Kidney glomerular epithelial cell (primary cell): Measurements from ENCODE around the gene PRR9.
"Not testable (repeated sequence)": the region's sequence is repeated elsewhere in the genome, so short reads cannot be mapped to it uniquely, and the experiment has no call there.

Source experiments
- DNase-seq: peaks from one replicate; lab custom pipeline; 2025; lab: John Stamatoyannopoulos, UW

The PRR9 gene

DNA sequence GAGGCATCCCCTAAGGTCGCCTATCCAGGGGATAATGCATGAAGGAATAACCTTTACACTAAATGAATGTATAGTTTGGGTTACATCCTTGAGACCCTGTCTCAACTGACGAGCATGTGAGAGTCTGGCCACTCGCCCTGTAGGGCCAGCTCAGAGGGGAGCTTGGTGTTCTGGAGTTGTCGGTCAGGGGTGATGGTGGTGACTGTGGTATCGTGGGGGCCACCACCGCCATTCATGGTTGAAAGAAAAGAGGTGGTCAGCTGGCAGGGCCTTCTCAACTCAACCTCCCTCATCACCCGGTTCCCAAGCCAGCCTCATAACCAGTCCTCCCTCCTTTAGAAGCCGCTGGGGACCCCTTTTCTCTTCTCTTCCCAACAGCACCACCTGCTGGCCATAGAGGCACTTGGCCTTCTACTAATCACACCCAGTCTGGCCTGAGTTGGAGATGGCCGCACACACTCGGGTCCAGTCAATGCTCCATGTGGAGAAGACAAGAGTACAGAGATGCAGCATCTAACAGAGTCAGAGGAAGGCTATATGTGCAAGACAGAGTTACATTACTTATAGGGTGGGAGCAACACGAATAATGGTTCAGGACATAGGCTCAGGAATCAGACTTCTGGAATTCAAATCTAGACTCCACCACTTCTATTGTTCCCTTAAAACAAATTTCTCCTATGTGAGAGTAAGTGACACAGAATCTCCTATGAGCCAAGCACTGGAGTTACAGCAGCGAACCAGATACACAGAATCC, 11.9 kb downstream of the PRR9 start:
- DNase-seq = not testable (repeated sequence)

DNA sequence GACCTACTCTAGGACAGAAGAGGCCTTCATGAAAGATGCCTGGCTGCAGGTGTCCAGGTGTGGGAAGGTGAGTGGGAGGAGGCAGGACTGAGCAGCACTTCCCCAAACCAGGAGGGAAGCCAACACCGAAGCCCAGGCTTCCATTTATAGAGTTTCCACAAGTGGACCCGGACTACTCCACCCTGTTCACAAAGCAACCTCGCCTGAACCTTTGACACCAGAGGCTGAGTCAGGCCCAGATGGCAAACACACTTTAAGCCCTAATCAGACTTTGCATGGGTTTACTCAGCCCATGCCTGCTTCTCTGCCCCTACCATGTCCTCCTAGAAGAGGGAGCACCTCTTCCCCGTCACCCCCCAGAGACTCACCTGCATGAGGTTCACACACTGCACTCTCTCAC, 14.0 kb downstream of the PRR9 start:
- DNase-seq = no peak

- DNase-seq = no peak
These were observed 14.4 kb downstream of the PRR9 start for GRCh38 chr1:153231785-153232184.

DNA sequence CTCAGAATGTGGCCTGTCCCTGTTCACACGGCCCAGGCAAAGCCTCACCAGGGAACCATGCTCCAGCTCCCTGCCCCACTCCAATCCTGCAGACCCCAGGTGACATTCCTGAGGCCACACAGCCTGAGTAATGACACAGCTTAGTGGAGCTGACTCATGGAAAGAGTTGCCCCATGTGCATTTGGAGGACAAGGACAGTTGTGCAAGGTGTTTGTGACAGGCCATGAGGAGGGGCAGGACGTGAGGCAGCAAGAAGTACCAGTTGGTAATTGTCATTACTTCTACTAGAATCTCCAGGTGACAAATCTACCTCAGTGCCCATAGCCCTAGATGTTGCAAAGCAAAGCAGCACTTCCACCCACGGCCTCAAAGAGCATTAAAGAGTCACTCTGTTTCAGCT, 15.2 kb downstream of the PRR9 start:
- DNase-seq = no peak

GRCh38 chr1:153233448-153233847, 16.1 kb downstream of the PRR9 start:
- DNase-seq = no peak

DNA sequence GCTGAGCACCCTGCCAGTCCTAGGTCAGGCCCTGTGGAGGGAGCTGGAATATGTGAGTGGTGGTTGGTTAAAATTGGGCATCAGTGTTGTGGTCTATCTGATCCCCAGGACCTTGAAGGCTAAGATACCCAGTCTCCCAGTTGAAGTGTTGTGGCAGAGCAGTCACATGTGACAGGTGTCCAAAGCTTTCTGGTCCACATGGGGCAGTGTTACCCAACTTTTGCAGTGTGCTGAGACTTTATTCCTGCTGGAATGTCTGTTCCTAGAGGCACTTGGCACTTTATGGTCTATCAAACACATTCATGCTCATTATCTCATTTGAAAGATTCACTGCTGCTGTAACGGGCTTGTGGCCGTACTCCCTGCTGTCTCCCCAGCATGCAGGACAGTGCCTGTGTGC, 21.1 kb downstream of the PRR9 start:
- no peak for DNase-seq

- no peak for DNase-seq
These were observed 24.8 kb downstream of the PRR9 start for GRCh38 chr1:153242160-153242559.

DNA sequence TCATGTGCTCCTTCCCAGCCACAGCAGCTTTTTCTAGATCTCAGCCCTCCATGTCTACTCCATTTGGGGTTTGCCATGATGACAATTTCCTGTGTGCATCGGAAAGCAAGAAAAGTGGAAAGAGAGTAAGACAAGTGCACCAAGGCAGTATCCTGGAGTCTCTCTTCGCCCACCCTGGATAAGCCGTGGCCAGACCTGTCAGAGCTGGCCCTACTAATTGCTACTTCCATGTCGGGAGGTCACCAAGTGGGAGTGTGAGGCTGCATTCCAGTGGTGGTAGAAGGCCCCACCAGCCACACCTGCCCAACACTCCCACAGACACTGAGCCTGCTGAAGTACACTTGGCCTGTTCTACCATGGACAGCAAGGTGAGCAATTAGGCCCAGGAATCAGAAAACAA, 28.1 kb downstream of the PRR9 start:
- DNase-seq = no peak

DNA sequence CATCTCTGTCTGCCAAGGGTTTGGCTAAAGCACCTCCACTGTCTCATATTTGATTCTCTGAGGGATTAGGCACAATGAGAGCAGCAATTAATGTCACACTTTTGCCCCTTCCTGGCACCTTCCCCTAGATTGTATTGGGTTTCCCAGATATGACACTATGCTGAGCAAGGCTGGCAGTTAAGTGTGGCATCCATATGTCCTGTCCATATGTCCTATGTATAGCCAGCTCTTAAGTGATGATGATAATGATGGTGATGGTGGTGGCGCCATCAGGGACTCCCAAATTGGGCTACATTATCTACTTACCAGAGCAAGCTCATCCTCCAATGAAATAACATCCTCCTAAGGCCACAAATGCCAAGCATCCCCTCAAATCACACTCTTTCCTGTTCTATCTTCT, 28.6 kb downstream of the PRR9 start:
- DNase-seq = no peak

- DNase-seq = no peak
These were observed 29.4 kb downstream of the PRR9 start for GRCh38 chr1:153246825-153247224.

DNA sequence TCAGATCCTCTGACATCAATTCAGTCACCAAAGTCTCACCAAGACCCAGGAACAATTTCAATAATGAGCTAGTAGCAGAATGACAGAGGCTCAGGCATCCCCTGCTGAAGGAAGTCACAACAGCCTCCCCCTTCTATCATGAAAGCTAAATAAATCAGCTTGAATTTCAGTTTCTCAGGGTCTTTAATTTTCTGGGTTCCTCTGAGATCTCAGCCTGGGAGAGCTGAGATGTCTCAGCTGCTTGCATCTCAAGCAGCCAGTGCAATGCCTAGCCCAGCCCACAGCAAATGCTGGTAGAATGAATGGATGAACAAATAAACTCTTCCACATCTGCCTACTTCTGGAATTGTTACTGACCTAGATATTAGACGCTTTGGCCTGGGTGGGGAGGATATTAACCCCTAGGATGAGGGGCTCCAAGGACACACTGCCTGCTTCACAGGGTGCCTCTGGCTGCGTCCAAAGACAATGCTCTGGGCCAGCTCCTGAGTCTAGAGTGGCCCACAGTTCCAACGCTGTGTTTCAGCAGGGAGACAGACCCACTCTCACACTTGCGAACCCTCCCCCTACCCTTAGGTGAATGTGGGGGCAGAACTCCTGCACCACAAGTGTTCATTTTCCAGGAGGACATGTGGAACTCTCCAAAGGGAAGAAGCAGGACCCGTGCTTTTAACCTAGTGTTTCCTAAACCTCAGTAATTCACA, 30.9 kb downstream of the PRR9 start:
- DNase-seq = no peak

DNA sequence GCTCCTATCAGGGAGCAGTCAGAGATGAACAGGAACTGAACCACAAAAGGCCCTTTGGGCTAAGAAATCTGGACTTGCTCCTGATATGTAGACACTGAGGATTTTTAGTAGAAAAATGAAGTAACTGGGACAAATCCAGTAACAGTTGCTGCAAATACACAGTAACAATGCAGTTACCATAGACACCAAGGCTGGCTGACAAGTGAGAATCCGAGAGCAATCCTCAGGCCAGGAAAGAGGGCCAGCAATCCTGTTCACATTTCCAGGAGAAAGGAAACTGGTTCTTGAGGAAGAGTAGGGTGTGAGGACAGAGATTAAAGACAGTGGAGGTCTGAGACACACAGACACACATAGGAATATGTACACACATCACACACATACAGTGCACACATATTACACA, 32.8 kb downstream of the PRR9 start:
- DNase-seq = no peak

GRCh38 chr1:153251087-153251486, 33.7 kb downstream of the PRR9 start:
- no peak for DNase-seq

DNA sequence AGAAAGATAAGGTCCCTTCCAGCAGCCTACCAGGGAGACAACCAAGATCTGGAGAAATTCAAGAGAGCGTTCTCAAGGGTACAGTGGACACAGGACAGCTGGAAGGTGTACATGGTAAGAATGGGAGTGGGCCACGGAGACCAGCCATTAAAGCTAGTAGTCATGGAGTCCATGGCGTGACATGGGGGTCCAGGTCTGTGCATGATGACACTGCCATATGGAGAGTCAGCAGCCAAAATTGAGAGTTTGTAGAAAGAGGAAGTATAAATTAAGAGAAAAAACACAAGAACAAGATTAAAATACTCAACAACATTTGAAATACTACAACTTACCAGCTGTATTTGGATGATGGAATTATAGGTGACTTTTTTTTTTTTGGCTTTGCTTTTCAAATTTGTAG, 34.2 kb downstream of the PRR9 start:
- no peak for DNase-seq

DNA sequence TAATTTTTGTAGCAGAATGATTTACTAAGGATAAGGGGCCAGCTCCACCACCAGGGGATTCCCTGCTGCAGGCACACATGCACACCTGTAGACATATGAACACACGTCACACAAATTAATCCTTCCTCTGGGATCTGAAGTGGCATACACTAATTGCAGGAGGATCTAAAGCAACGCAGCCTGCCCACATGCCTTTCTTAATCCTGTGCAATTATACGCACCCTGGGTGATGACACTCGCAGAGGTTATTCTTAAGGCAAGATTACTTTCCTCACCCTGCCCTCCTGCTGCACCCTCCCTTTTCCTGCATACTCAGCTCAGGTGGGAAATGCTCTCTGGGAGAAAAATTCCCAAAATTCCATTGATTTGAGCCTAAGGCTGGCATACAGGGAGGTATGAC, 34.6 kb downstream of the PRR9 start:
- no peak for DNase-seq

DNA sequence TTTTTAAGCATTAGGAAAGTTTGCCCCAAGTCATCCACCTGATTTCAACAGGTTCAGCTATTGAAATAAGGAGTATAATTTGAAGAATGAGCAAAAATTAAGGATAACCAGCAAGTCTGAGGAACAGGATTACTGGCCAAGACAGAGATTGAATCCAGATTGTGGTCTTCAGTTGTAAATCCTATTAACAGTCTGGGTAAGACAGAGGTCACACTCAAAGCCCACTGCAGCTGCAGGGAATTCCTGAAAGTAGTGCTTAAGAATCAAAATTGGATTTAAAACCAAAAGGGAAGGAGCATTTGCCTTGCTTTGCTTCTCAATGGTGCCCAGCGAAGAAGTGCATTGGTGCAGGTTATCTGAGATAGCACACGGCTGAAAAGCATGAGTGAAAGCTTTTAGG, 35.7 kb downstream of the PRR9 start:
- DNase-seq = no peak

GRCh38 chr1:153253693-153254092, 36.3 kb downstream of the PRR9 start:
- no peak for DNase-seq

DNA sequence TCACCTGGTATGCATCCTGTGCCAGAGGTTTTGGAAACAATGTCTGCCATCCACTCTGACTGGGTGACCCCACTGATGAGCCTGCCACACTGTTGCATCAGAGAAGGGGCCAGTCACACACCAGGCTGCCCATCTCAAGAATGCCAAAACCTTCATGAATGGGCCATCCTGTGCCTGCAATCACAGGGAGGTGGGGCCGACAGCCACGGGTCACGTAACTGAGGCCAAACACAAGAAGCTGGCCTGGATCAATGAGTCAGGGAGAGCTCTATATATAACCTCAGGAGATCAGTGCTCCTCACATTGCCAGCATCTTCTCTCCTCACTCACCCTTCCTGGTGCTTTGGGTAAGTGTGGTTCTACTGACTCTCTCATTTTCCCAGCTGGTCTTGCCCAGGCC, 42.0 kb downstream of the PRR9 start, which contains the start of gene LORICRIN:
LORICRIN (plus strand) TSS at position 301 of the 400 bp plus-strand sequence. CDS start 1,263 bp downstream, outside the sequence.
- no peak for DNase-seq

GRCh38 chr1:153260585-153261280, 43.3 kb downstream of the PRR9 start:
- DNase-seq = no peak

DNA sequence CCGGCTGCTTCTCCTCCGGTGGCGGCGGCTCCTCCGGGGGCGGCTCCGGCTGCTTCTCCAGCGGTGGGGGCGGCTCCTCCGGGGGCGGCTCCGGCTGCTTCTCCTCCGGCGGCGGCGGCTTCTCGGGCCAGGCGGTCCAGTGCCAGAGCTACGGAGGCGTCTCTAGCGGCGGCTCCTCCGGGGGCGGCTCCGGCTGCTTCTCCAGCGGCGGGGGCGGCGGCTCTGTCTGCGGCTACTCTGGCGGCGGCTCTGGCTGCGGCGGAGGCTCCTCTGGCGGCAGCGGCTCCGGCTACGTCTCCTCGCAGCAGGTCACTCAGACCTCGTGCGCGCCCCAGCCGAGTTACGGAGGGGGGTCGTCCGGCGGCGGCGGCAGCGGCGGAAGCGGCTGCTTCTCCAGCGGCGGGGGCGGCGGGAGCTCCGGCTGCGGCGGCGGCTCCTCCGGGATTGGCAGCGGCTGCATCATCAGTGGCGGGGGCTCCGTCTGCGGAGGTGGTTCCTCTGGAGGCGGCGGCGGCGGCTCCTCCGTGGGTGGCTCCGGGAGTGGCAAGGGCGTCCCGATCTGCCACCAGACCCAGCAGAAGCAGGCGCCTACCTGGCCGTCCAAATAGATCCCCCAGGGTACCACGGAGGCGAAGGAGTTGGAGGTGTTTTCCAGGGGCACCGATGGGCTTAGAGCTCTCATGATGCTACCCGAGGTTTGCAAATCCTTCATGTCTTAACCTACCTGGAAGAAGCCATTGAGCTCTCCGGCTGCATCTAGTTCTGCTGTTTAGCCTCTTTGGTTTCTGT, 44.1 kb downstream of the PRR9 start:
- DNase-seq = no peak

GRCh38 chr1:153262070-153262366, 44.6 kb downstream of the PRR9 start:
- DNase-seq = no peak

GRCh38 chr1:153262462-153263157, 45.2 kb downstream of the PRR9 start:
- no peak for DNase-seq
